Suprapubic skin (tissue), 3 donors: ENCODE measurements around the gene PRC1.

Experiments
- EP300 ChIP-seq: sonication (generic); formaldehyde crosslinking; IDR thresholded peaks from one replicate; pipeline ENCODE4 v1.6.1; 2017; ENCODE audit warnings: antibody characterized with exemption
- POLR2A ChIP-seq, 2 donors: fragments of 450-650 bp; IDR thresholded peaks; one replicate each; pipeline ENCODE4 v1.6.1; 2017; ENCODE audit warnings: antibody characterized with exemption in 2 of 2, mild to moderate bottlenecking in 2 of 2, moderate library complexity in 2 of 2
- TF ChIP-seq, protein P1 (sequence below), 2 donors: fragments of 200-600 bp in 1 of 2; fragments of 450-650 bp in 1 of 2; sonication (generic) in 1 of 2; IDR thresholded peaks; one replicate each; pipeline ENCODE4 v1.5.1; 2016 to 2019; ENCODE audit warnings: antibody characterized with exemption in 2 of 2, mild to moderate bottlenecking in 1 of 2, moderate library complexity in 1 of 2

DNA sequence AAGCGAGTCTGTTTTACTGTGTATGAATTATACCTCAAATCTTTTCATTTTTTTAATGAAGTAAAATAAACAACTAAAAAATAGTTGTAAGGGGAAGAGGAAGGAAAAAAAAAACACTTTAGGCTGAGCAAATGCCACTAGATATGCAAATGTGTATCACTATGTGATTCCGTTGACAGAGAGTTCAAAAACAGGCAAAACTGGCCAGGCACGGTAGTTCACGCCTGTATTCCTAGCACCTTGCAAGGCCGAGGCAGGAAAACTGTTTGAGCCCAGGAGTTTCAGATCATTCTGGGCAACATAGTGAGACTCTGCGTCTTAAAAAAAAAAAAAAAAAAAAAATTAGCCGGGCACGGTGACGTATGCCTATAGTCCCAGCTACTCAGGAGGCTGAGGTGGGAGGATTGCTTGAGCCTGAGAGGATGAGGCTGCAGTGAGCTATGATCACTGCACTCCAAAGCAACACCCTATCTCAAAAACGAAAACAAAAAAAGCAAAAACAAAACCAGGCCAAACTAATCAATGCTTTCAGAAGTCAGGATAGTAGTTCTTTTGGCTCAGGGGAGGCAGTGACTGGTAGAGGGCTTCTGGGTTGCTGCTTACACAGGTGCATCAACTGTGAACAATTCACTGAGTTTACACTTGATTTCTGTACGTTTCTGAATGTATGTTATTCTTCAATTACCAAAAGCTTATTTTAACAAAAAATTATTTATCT, 7.4 kb downstream of the PRC1 start:
- TF ChIP-seq EP300 (no peak), POLR2A (IDR thresholded peaks at IDR 0.05) (no peak)
- TF ChIP-seq, protein P1, sequence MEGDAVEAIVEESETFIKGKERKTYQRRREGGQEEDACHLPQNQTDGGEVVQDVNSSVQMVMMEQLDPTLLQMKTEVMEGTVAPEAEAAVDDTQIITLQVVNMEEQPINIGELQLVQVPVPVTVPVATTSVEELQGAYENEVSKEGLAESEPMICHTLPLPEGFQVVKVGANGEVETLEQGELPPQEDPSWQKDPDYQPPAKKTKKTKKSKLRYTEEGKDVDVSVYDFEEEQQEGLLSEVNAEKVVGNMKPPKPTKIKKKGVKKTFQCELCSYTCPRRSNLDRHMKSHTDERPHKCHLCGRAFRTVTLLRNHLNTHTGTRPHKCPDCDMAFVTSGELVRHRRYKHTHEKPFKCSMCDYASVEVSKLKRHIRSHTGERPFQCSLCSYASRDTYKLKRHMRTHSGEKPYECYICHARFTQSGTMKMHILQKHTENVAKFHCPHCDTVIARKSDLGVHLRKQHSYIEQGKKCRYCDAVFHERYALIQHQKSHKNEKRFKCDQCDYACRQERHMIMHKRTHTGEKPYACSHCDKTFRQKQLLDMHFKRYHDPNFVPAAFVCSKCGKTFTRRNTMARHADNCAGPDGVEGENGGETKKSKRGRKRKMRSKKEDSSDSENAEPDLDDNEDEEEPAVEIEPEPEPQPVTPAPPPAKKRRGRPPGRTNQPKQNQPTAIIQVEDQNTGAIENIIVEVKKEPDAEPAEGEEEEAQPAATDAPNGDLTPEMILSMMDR (IDR thresholded peaks at IDR 0.05) = no peak
